GM12891 (cell line): ENCODE data around the gene ATP1B1.

Experiments used
- POLR2A ChIP-seq: IDR thresholded peaks from 2 replicates; pipeline ENCODE4 v1.6.1; 2011; ENCODE audit warnings: low read depth, low read length, control low read depth
- POLR2AphosphoS5 ChIP-seq: IDR thresholded peaks from 2 replicates; pipeline ENCODE4 v1.6.1; 2011; ENCODE audit warnings: low read depth, low read length, control low read depth
- POU2F2 ChIP-seq: IDR thresholded peaks from 2 replicates; pipeline ENCODE4 v1.6.1; 2011; ENCODE audit warnings: low read depth, mild to moderate bottlenecking, control low read depth, low read length, moderate library complexity
- TAF1 ChIP-seq: IDR thresholded peaks from 2 replicates; pipeline ENCODE4 v1.6.1; 2011; ENCODE audit warnings: low read depth, low read length, control low read depth

GRCh38 chr1:169132512-169133227 is 26.2 kb downstream of the ATP1B1 start:
- TF ChIP-seq POLR2AphosphoS5 (no peak), POLR2A (no peak), TAF1 (no peak), POU2F2 (no peak)
